Measurements from ENCODE around the gene MIB1.

MIB1 gene

DNA sequence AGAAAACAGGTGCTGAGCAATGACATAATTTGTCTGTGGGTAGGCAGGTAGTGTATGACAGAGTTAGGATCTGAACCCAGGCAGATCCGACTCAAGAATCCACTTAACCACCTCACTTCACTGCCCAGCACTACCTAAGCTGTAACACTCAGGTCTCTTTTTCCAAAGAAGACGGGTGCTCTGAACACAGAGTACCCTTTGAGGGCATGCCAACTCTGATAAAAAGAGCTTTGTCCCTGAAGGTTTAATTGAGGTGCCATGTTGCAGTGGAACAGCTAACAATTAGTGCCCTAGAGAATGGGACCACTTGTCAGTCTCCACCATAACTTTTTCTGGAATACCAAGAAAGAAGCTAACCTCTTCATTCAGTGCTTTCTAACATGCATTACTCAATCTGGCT, 47.3 kb upstream of the MIB1 start:
- ChIA-PET CTCF (interaction anchor here (0.8 kb wide), 1 partner anchor 11 kb away, joined by 3 read pairs; no protein-coding TSS in a partner anchor), POLR2A (no interaction called here)

GRCh38 chr18:21700528-21701075, 40.0 kb upstream of the MIB1 start:
- Histone ChIP-seq H3K4me1 (ENCODE audit: control insufficient read depth, insufficient read depth, low read length) (no peaks in the 10 kb centered on the region), H3K27ac (ENCODE audit: extremely low read depth, low read depth, low read length) (no peak overlapping the region), H3K9me3 (ENCODE audit: control insufficient read depth, insufficient read depth, low read depth, low read length) (no peaks in the 10 kb centered on the region), H3K4me3 (ENCODE audit: low read depth, low read length) (no peak overlapping the region), H3K36me3 (ENCODE audit: control insufficient read depth in 2 of 2, insufficient read depth in 1 of 2, low read length in 2 of 2) (peaks cover 3 to 51% of the 10 kb centered on the region in 2 experiments; a peak in 2 of 3 replicates)
- TF ChIP-seq SALL2 (tag by site-specific recombination; IDR thresholded peaks at IDR 0.05; ENCODE audit: borderline replicate concordance) (no peak), ZNF324 (tag by site-specific recombination; IDR thresholded peaks at IDR 0.05) (no peak), ZNF214 (tag by site-specific recombination; IDR thresholded peaks at IDR 0.05; ENCODE audit: borderline replicate concordance) (no peak), ZNF544 (tag by site-specific recombination; IDR thresholded peaks at IDR 0.05) (no peak), ZNF501 (tag by site-specific recombination; IDR thresholded peaks at IDR 0.05) (no peak), ZNF660 (tag by site-specific recombination; IDR thresholded peaks at IDR 0.05) (no peak), REPIN1 (tag by site-specific recombination; IDR thresholded peaks at IDR 0.05; ENCODE audit: low read depth) (no peak)
- POLR2A ChIA-PET, result interaction anchor here (0.6 kb wide), 1 partner anchor 500 kb away, joined by 3 read pairs; no protein-coding TSS in a partner anchor
- CTCF ChIA-PET, result interaction anchor here (0.6 to 0.7 kb wide), 3 partner anchors 25 to 637 kb away, joined by 3 to 10 read pairs (median 7); no protein-coding TSS in a partner anchor

More for the DNA sequence above, 47.3 kb upstream of the MIB1 start:
- Histone ChIP-seq H3K36me3 (ENCODE audit: control insufficient read depth in 2 of 2, insufficient read depth in 1 of 2, low read length in 2 of 2) (peaks cover 4 to 43% of the 10 kb centered on the region in 2 experiments; a peak in 2 of 3 replicates), H3K27ac (ENCODE audit: extremely low read depth, low read depth, low read length) (no peak overlapping the region), H3K9me3 (ENCODE audit: control insufficient read depth, insufficient read depth, low read depth, low read length) (no peaks in the 10 kb centered on the region), H3K4me3 (ENCODE audit: low read depth, low read length) (no peak overlapping the region), H3K4me1 (ENCODE audit: control insufficient read depth, insufficient read depth, low read length) (no peaks in the 10 kb centered on the region)
- TF ChIP-seq ZNF138 (tag by site-specific recombination; IDR thresholded peaks at IDR 0.05; ENCODE audit: borderline replicate concordance) (no peak), ZNF747 (tag by site-specific recombination; IDR thresholded peaks at IDR 0.05) (no peak), ZNF670 (tag by site-specific recombination; IDR thresholded peaks at IDR 0.05; ENCODE audit: low read depth) (no peak), ZNF146 (tag by site-specific recombination; IDR thresholded peaks at IDR 0.05) (no peak), ZNF610 (tag by site-specific recombination; IDR thresholded peaks at IDR 0.05; ENCODE audit: borderline replicate concordance) (no peak), MZF1 (tag by site-specific recombination; IDR thresholded peaks at IDR 0.05; ENCODE audit: borderline replicate concordance) (no peak)
- TF ChIP-seq, protein P1, sequence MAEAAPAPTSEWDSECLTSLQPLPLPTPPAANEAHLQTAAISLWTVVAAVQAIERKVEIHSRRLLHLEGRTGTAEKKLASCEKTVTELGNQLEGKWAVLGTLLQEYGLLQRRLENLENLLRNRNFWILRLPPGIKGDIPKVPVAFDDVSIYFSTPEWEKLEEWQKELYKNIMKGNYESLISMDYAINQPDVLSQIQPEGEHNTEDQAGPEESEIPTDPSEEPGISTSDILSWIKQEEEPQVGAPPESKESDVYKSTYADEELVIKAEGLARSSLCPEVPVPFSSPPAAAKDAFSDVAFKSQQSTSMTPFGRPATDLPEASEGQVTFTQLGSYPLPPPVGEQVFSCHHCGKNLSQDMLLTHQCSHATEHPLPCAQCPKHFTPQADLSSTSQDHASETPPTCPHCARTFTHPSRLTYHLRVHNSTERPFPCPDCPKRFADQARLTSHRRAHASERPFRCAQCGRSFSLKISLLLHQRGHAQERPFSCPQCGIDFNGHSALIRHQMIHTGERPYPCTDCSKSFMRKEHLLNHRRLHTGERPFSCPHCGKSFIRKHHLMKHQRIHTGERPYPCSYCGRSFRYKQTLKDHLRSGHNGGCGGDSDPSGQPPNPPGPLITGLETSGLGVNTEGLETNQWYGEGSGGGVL (tag by site-specific recombination; IDR thresholded peaks at IDR 0.05), result no peak
- TF ChIP-seq, protein P2, sequence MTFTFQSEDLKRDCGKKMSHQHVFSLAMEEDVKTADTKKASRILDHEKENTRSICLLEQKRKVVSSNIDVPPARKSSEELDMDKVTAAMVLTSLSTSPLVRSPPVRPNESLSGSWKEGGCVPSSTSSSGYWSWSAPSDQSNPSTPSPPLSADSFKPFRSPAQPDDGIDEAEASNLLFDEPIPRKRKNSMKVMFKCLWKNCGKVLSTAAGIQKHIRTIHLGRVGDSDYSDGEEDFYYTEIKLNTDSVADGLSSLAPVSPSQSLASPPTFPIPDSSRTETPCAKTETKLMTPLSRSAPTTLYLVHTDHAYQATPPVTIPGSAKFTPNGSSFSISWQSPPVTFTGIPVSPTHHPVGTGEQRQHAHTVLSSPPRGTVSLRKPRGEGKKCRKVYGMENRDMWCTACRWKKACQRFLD (tag by site-specific recombination; IDR thresholded peaks at IDR 0.05), result no peak

DNA sequence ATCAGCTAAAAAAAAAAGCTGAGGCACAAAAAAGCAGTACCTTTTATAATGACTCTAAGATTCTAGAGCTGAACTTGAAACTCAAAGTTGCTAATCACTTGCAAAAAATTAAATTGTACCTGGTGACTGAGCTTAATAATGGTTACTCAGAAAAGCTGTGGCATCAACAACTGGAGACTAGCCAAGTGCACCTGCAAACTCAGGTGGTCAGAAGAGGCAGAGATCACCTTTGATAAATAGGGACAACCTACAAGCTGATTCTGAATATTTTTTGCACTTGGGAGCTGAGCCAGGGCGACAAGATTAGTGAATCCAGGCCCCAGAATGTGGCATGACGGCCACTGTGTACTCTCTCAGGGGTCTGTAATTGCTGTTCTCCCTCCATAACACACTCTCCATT, 39.0 kb upstream of the MIB1 start:
- POLR2A ChIA-PET, result no interaction called here
- peaks cover 3 to 48% of the 10 kb centered on the region in 2 experiments; a peak in 2 of 3 replicates for H3K36me3 ChIP-seq (ENCODE audit: control insufficient read depth in 2 of 2, insufficient read depth in 1 of 2, low read length in 2 of 2)
- no peaks in the 10 kb centered on the region for H3K4me1 ChIP-seq (ENCODE audit: control insufficient read depth, insufficient read depth, low read length)
- CTCF ChIA-PET, result interaction anchor here (0.5 to 0.7 kb wide), 2 partner anchors 86 to 638 kb away, joined by 3 to 5 read pairs; no protein-coding TSS in a partner anchor
- no peak overlapping the region for H3K27ac ChIP-seq (ENCODE audit: extremely low read depth, low read depth, low read length)
- no peaks in the 10 kb centered on the region for H3K9me3 ChIP-seq (ENCODE audit: control insufficient read depth, insufficient read depth, low read depth, low read length)
- TF ChIP-seq ZNF140 (tag by site-specific recombination; IDR thresholded peaks at IDR 0.05) (no peak), ZNF155 (tag by site-specific recombination; IDR thresholded peaks at IDR 0.05) (no peak), ZNF473 (tag by site-specific recombination; IDR thresholded peaks at IDR 0.05) (no peak), ZNF776 (tag by site-specific recombination; IDR thresholded peaks at IDR 0.05; ENCODE audit: borderline replicate concordance) (no peak)
- TF ChIP-seq, protein P3, sequence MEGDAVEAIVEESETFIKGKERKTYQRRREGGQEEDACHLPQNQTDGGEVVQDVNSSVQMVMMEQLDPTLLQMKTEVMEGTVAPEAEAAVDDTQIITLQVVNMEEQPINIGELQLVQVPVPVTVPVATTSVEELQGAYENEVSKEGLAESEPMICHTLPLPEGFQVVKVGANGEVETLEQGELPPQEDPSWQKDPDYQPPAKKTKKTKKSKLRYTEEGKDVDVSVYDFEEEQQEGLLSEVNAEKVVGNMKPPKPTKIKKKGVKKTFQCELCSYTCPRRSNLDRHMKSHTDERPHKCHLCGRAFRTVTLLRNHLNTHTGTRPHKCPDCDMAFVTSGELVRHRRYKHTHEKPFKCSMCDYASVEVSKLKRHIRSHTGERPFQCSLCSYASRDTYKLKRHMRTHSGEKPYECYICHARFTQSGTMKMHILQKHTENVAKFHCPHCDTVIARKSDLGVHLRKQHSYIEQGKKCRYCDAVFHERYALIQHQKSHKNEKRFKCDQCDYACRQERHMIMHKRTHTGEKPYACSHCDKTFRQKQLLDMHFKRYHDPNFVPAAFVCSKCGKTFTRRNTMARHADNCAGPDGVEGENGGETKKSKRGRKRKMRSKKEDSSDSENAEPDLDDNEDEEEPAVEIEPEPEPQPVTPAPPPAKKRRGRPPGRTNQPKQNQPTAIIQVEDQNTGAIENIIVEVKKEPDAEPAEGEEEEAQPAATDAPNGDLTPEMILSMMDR (tag by site-specific recombination; IDR thresholded peaks at IDR 0.05), result no peak
- no peak overlapping the region for H3K4me3 ChIP-seq (ENCODE audit: low read depth, low read length)

Data from HEK293 (cell line).